GM12878 (cell line): ENCODE measurements around the gene NEK2. TPM values are rescaled to one million over a fixed set of nuclear protein-coding genes. Genes with fewer than 3 reads are reported as not detected.

Source experiments
- BCL3 ChIP-seq: IDR thresholded peaks from 2 replicates; pipeline ENCODE4 v1.6.1; 2011; ENCODE audit warnings: borderline replicate concordance, low read depth, mild to moderate bottlenecking, moderate library complexity, low read length; ENCODE audit not compliant: insufficient read depth, poor library complexity, severe bottlenecking
- BMI1 ChIP-seq: fragments of 450-650 bp; IDR thresholded peaks from 2 replicates; pipeline ENCODE4 v1.6.1; 2016; ENCODE audit warnings: mild to moderate bottlenecking, moderate library complexity, borderline replicate concordance
- CBFB ChIP-seq: IDR thresholded peaks from 2 replicates; pipeline ENCODE4 v1.6.1; 2016; ENCODE audit warnings: antibody characterized with exemption, low read depth
- CHD2 ChIP-seq: IDR thresholded peaks from 2 replicates; pipeline ENCODE4 v1.6.1; 2011; ENCODE audit warnings: low read depth, low read length, improper control_type of control experiment, borderline replicate concordance
- CREM ChIP-seq: IDR thresholded peaks from 2 replicates; pipeline ENCODE4 v1.6.1; 2014; ENCODE audit warnings: antibody characterized with exemption, low read depth
- DPF2 ChIP-seq: fragments of 450-650 bp; IDR thresholded peaks from 2 replicates; pipeline ENCODE4 v1.6.1; 2017; ENCODE audit warnings: mild to moderate bottlenecking
- EGR1 ChIP-seq, 2 experiments: IDR thresholded peaks; 1 replicate in 1 of 2; 2 replicates in 1 of 2; pipeline ENCODE4 v1.6.1; 2011 to 2012; ENCODE audit warnings: low read depth in 2 of 2, low read length in 2 of 2, borderline replicate concordance in 1 of 2, mild to moderate bottlenecking in 1 of 2, moderate library complexity in 1 of 2
- FOXM1 ChIP-seq: IDR thresholded peaks from 2 replicates; pipeline ENCODE4 v1.6.1; 2012; ENCODE audit warnings: low read depth, mild to moderate bottlenecking, inconsistent platforms, low read length, moderate library complexity
- GATAD2B ChIP-seq: fragments of 450-650 bp; conservative IDR thresholded peaks from 2 replicates; pipeline ENCODE4 v1.6.1; 2017; ENCODE audit warnings: low read depth, mild to moderate bottlenecking, moderate library complexity
- LARP7 ChIP-seq: fragments of 450-650 bp; IDR thresholded peaks from 2 replicates; pipeline ENCODE4 v1.6.1; 2017; ENCODE audit warnings: mild to moderate bottlenecking
- PBX3 ChIP-seq: IDR thresholded peaks from 2 replicates; pipeline ENCODE4 v1.6.1; 2011; ENCODE audit warnings: mild to moderate bottlenecking, low read depth, low read length, moderate library complexity; ENCODE audit not compliant: insufficient replicate concordance
- POLR2AphosphoS5 ChIP-seq: IDR thresholded peaks from 2 replicates; pipeline ENCODE4 v1.6.1; 2011; ENCODE audit warnings: mild to moderate bottlenecking, low read length, inconsistent platforms
- SMAD1 ChIP-seq: fragments of 450-650 bp; IDR thresholded peaks from 2 replicates; pipeline ENCODE4 v1.6.1; 2018; ENCODE audit warnings: mild to moderate bottlenecking, low read depth; ENCODE audit not compliant: partially characterized antibody
- SMC3 ChIP-seq: IDR thresholded peaks from 2 replicates; pipeline ENCODE4 v1.6.1; 2011; ENCODE audit warnings: low read length, improper control_type of control experiment, borderline replicate concordance
- SP1 ChIP-seq: IDR thresholded peaks from one replicate; pipeline ENCODE4 v1.6.1; 2011; ENCODE audit warnings: low read depth, low read length
- SPI1 ChIP-seq: IDR thresholded peaks from 2 replicates; pipeline ENCODE4 v1.6.1; 2011; ENCODE audit warnings: low read depth, mild to moderate bottlenecking, low read length, moderate library complexity, borderline replicate concordance; ENCODE audit not compliant: insufficient read depth
- SRF ChIP-seq, 2 experiments: IDR thresholded peaks; 2 replicates each; pipeline ENCODE4 v1.6.1; 2011; ENCODE audit warnings: low read depth in 2 of 2, low read length in 2 of 2, mild to moderate bottlenecking in 1 of 2, moderate library complexity in 1 of 2
- TCF12 ChIP-seq: IDR thresholded peaks from 2 replicates; pipeline ENCODE4 v1.6.1; 2011; ENCODE audit warnings: low read depth, mild to moderate bottlenecking, low read length
- USF1 ChIP-seq: IDR thresholded peaks from 2 replicates; pipeline ENCODE4 v1.6.1; 2011; ENCODE audit warnings: borderline replicate concordance, low read depth, mild to moderate bottlenecking, moderate library complexity, mixed read lengths, low read length; ENCODE audit not compliant: insufficient read depth; ENCODE audit errors: extremely low read length
- ZBTB40 ChIP-seq: fragments of 450-650 bp; IDR thresholded peaks from 2 replicates; pipeline ENCODE4 v1.6.1; 2016; ENCODE audit warnings: mild to moderate bottlenecking, moderate library complexity, borderline replicate concordance
- polyA plus RNA-seq, 11 experiments: library from polyadenylated mRNA; depleted of rRNA in 4 of 11; unstranded in 6 of 11; stranded (reverse) in 5 of 11; fragments of >200 nt; fragmentation: Nextera tagmentation in 4 of 11; fragmentation: Illumina TruSeq in 1 of 11; extraction: Ambion mirVana in 4 of 11; extraction: Trizol in 1 of 11; gene quantifications; 1 replicate in 1 of 11; 2 replicates in 10 of 11; pipeline versions ENCODE4 v1.2.1 to v1.2.3, GENCODE V29; 2011 to 2016; ENCODE audit warnings: inconsistent platforms in 2 of 11, missing spikeins in 2 of 11, low read depth in 1 of 11
- total RNA-seq, 4 experiments: library from RNA; depleted of rRNA in 3 of 4; stranded (reverse); fragments of >200 nt in 3 of 4; fragmentation: Illumina TruSeq in 1 of 4; extraction: Trizol in 1 of 4; gene quantifications; 2 replicates each; pipeline versions ENCODE4 v1.2.1 to v1.2.3, GENCODE V29; 2013 to 2021

NEK2 gene
- total and polyA plus RNA-seq, 10 of the 15 experiments (the other 5 are each of a cell fraction or from before 2014, with no cell fraction given), result 16.7 to 49.7 (median 36.9) TPM

- TF ChIP-seq PBX3, result no peak
- TF ChIP-seq LARP7, result peak; percentile 5; the same call in 1 of the 2 replicates
- no peak for TF ChIP-seq SMAD1
- TF ChIP-seq CHD2, result peak; percentile 60; the same call in 1 of the 2 replicates
- peak; percentile 49; the same call in 1 of the 2 replicates for TF ChIP-seq SPI1
- TF ChIP-seq EGR1 (IDR thresholded peaks at IDR 0.05; ENCODE audit: borderline replicate concordance in 1 of 2, low read depth in 2 of 2, low read length in 2 of 2), result no peak
- peak; percentile 95 for TF ChIP-seq FOXM1
- TF ChIP-seq CBFB, result 0 out of 2 replicates have a peak, but pooled peaks have one; percentile 21
- TF ChIP-seq ZBTB40, result peak; percentile 22; the same call in 1 of the 2 replicates
- 0 out of 2 replicates have a peak, but pooled peaks have one; percentile 25 for TF ChIP-seq DPF2
- 0 out of 2 replicates have a peak, but pooled peaks have one; percentile 25 for TF ChIP-seq POLR2AphosphoS5
- TF ChIP-seq BCL3, result no peak
- TF ChIP-seq BMI1, result peak; percentile 93
- TF ChIP-seq CREM, result no peak
- TF ChIP-seq SMC3, result no peak
- peak; percentile 55 for TF ChIP-seq GATAD2B
- no peak for TF ChIP-seq SRF (IDR thresholded peaks at IDR 0.05; ENCODE audit: low read depth in 2 of 2, low read length in 2 of 2)
- peak; percentile 67 for TF ChIP-seq TCF12
- no peak for TF ChIP-seq USF1
- TF ChIP-seq SP1, result peak; percentile 78
Measured at GRCh38 chr1:211675230-211676105, at the start of gene NEK2 (continued).
